Mucosa of rectum (tissue), 2 donors: ENCODE data around the gene TNNT3.
A peak's percentile ranks its signal among the peaks of the same experiment; 100 is the strongest.

ENCODE experiments used
- H3K27ac ChIP-seq, 2 donors: one replicate each; pipeline ENCODE4 v1.7.0; 2013; ENCODE audit warnings: inconsistent platforms in 2 of 2, low read depth in 2 of 2, low read length in 2 of 2
- H3K27me3 ChIP-seq, 2 donors: one replicate each; pipeline ENCODE4 v1.7.0; 2013; ENCODE audit warnings: low read length in 2 of 2; ENCODE audit not compliant: control insufficient read depth in 2 of 2, insufficient read depth in 2 of 2
- H3K36me3 ChIP-seq, 2 donors: one replicate each; pipeline ENCODE4 v1.7.0; 2013; ENCODE audit warnings: low read length in 2 of 2; ENCODE audit not compliant: control insufficient read depth in 2 of 2, insufficient read depth in 2 of 2
- H3K4me1 ChIP-seq, 2 donors: one replicate each; pipeline ENCODE4 v1.7.0; 2013; ENCODE audit warnings: low read length in 2 of 2, mild to moderate bottlenecking in 1 of 2; ENCODE audit not compliant: control insufficient read depth in 2 of 2, insufficient read depth in 2 of 2
- H3K4me3 ChIP-seq, 2 donors: one replicate each; pipeline ENCODE4 v1.7.0; 2013; ENCODE audit warnings: low read length in 2 of 2
- H3K9ac ChIP-seq, 2 donors: one replicate each; pipeline ENCODE4 v1.7.0; 2013; ENCODE audit warnings: low read length in 2 of 2, low read depth in 1 of 2, mild to moderate bottlenecking in 1 of 2
- H3K9me3 ChIP-seq, 2 donors: one replicate each; pipeline ENCODE4 v1.7.0; 2013; ENCODE audit warnings: low read length in 2 of 2; ENCODE audit not compliant: control insufficient read depth in 2 of 2
- donor health status: healthy.
- donor health status: Normal muscosa, but diverticular disease.

TNNT3 gene

DNA sequence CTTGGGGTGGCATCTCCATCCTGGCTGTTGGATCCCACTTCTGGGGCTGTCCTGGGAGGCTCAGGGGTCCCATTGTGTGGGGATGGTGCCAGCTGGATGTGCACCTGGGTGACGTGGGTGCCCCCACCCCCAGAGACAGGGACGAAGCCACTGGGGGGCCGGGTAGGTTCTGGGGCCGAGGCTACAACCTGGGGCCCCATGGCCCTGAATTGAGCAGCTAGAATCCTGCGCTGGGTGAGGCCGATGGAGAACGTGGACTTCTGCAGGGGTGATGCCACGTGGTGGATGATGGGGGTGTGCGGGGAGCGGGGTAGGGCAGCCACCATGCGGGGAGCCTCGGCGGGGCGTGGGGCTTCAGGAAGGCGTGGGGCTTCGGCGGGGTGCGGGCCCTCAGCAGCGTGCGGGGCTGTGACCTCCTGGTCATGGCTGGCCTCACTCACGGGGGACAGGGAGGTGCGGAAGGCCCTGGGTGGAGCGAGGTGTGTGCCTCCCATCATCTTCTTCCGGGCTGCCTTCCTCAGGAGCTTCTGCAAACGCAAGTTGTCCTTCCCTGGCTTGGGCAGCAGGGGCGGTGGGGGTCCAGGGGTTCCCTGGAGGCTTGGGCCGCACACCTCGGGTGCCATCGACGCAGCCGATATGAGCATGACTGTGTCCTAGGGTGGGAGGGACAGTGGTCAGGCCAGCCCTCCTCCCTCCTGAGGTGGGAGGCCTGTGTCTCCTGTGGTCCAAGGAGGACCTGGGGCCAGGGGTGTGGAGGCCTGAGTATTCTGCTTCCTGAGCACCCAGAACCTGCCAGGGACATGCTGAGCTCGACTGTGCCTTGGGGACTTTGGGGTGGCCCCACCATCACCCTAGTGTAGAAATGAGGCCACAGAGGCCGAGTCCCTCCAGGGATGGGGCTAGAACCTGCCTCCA is 29.3 kb upstream of the TNNT3 start:
- no peaks in the 10 kb centered on the region for H3K4me1 ChIP-seq
- H3K27ac ChIP-seq = no peak overlapping the region
- no peak overlapping the region for H3K4me3 ChIP-seq
- H3K27me3 ChIP-seq = no peaks in the 10 kb centered on the region
- H3K9ac ChIP-seq = no peak overlapping the region
- peaks cover 8 to 19% of the 10 kb centered on the region in 2 donors for H3K36me3 ChIP-seq
- no peaks in the 10 kb centered on the region for H3K9me3 ChIP-seq

DNA sequence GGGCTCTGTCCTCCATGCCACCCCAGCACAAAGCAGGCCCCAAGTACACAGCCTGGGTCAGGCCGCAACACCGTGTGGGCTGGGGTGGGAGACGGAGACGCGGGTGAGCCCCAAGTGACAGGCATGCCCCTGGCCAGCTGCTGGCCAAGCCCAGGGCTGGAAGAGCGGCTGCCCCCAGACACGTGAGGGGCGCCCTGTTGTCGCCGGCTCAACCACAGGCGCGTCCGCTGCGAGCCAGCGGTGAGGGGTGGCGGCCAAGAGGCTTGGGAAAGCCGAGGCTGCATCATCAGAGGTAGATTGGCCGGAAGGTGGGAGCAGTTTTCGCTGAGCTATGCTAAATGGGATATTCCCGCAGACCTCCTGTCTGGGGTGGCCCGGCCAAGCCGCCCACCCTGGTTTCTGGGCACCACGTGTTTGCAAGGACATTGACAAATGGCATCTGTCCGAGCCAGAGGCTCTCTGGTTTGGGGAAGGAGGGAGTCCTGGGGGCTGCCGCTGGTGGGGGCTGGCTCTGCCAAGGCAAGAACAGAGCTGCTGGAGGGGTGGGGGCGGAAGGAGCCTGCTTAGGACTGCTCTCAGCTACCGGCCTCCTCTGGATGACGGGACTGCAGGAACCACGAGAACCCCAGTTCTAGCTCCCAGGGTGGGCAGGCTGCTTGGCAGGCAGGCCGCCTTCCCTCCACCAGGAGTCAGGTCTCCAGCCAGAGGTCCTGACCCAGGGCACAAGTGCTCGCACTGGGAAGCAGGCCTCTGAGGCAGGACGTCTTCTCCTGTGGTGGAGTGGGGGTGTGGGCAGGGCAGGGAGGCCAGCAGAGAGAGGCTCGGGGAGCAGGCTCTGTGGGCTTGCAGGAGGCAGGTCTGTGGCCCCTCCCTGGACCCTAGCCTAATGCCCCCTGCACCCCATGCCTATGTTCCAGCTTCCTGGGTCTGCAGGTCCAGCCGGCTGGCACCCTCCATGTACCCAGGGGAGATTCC is 28.4 kb upstream of the TNNT3 start:
- Histone ChIP-seq H3K27ac (no peak overlapping the region), H3K4me1 (no peaks in the 10 kb centered on the region), H3K4me3 (no peak overlapping the region), H3K36me3 (peaks cover 0 to 11% of the 10 kb centered on the region in 2 donors), H3K9ac (no peak overlapping the region), H3K9me3 (no peaks in the 10 kb centered on the region), H3K27me3 (no peaks in the 10 kb centered on the region)

- no peak within 1 kb of the TSS for H3K4me3 ChIP-seq
- no peak within 1 kb of the TSS for H3K9ac ChIP-seq
Measured at GRCh38 chr11:1891831-1892115, 27.7 kb upstream of the TNNT3 start, which contains the start of gene PRR33. Gene PRR33 (minus strand): TSS chr11:1891895. CDS start chr11:1890584, 1,311 bp downstream.

DNA sequence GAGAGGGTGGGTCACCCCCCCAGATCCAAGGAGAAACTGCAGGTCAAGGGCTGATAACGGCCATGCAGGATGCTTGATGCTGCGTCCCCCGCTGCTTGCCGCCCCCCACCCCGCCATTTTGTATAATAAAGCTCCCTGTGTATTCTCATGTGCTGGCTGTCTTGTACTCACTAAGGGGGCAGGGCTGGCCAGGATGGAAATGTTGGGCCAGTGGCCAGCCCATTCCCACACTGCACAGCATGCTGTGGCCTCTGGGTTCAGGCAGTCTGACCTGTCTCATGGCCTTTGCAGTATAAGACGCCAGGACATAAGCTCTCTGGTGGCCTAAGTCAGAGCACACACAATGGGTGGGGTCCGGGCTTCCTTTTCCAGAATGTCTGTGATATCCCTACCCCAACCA is 27.4 kb upstream of the TNNT3 start:
- H3K9me3 ChIP-seq = no peaks in the 10 kb centered on the region
- peaks cover 0 to 2% of the 10 kb centered on the region in 2 donors for H3K27me3 ChIP-seq
- no peak overlapping the region for H3K27ac ChIP-seq
- H3K4me3 ChIP-seq = no peak overlapping the region
- H3K36me3 ChIP-seq = peaks cover 0 to 9% of the 10 kb centered on the region in 2 donors
- H3K4me1 ChIP-seq = no peaks in the 10 kb centered on the region
- H3K9ac ChIP-seq = no peak overlapping the region

More at GRCh38 chr11:1891831-1892115, 27.7 kb upstream of the TNNT3 start, which contains the start of gene PRR33:
- H3K4me1 ChIP-seq = no peaks in the 10 kb centered on the region
- H3K36me3 ChIP-seq = peaks cover 0 to 9% of the 10 kb centered on the region in 2 donors
- H3K27me3 ChIP-seq = no peaks in the 10 kb centered on the region
- H3K27ac ChIP-seq = no peak within 1 kb of the TSS
- no peaks in the 10 kb centered on the region for H3K9me3 ChIP-seq

GRCh38 chr11:1892558-1892957 is 26.9 kb upstream of the TNNT3 start:
- Histone ChIP-seq H3K9ac (no peak overlapping the region), H3K4me1 (no peaks in the 10 kb centered on the region), H3K36me3 (peaks cover 0 to 7% of the 10 kb centered on the region in 2 donors), H3K27ac (no peak overlapping the region), H3K27me3 (peaks cover 0 to 2% of the 10 kb centered on the region in 2 donors), H3K4me3 (no peak overlapping the region), H3K9me3 (no peaks in the 10 kb centered on the region)

GRCh38 chr11:1893581-1894359 is 25.7 kb upstream of the TNNT3 start:
- Histone ChIP-seq H3K4me3 (no peak overlapping the region), H3K4me1 (no peaks in the 10 kb centered on the region), H3K27me3 (peaks cover 0 to 2% of the 10 kb centered on the region in 2 donors), H3K27ac (no peak overlapping the region), H3K36me3 (no peaks in the 10 kb centered on the region), H3K9ac (no peak overlapping the region), H3K9me3 (no peaks in the 10 kb centered on the region)

GRCh38 chr11:1894759-1895158 is 24.7 kb upstream of the TNNT3 start:
- no peak overlapping the region for H3K27ac ChIP-seq
- H3K9me3 ChIP-seq = no peaks in the 10 kb centered on the region
- no peaks in the 10 kb centered on the region for H3K36me3 ChIP-seq
- no peak overlapping the region for H3K4me3 ChIP-seq
- no peak overlapping the region for H3K9ac ChIP-seq
- H3K27me3 ChIP-seq = peaks cover 0 to 2% of the 10 kb centered on the region in 2 donors
- H3K4me1 ChIP-seq = no peaks in the 10 kb centered on the region

DNA sequence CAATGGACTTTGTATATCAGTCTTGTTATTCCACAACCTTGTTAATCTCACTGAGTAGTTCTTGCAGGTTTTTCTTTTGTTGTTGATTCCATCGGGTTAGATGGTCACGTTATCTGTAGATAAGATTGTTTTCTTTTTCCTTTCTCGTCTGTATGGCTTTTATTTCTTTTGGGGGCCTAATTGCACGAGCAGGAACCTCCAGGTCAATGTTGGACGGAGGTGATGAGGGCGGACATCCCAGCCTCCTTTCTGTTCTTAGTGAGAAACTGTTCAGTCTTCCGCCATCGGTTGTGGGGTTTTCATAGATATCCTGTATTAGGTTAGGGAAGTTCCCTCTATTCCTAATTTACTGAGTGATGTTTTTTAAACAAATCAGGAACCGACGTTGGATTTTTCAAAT is 23.0 kb upstream of the TNNT3 start:
- Histone ChIP-seq H3K9ac (no peak overlapping the region), H3K27ac (no peak overlapping the region), H3K4me3 (no peak overlapping the region), H3K4me1 (no peaks in the 10 kb centered on the region), H3K27me3 (peaks cover 0 to 2% of the 10 kb centered on the region in 2 donors), H3K9me3 (no peaks in the 10 kb centered on the region), H3K36me3 (no peaks in the 10 kb centered on the region)

- Histone ChIP-seq H3K4me3 (peak overlapping the region in 1 of 2 donors; percentile 54), H3K9me3 (no peaks in the 10 kb centered on the region), H3K4me1 (no peaks in the 10 kb centered on the region), H3K36me3 (no peaks in the 10 kb centered on the region), H3K27ac (no peak overlapping the region), H3K27me3 (peaks cover 0 to 2% of the 10 kb centered on the region in 2 donors), H3K9ac (no peak overlapping the region)
Measured at GRCh38 chr11:1896923-1897322, 22.6 kb upstream of the TNNT3 start.
